Chondrocyte (in vitro differentiated cells): ENCODE data around the gene PTPRE. TPM values are rescaled to one million over a fixed set of nuclear protein-coding genes. Genes with fewer than 3 reads are reported as not detected.

Experiments used
- DNase-seq: peaks from one replicate; pipeline ENCODE4 v3.0.0; 2021; ENCODE audit warnings: mixed read lengths, low spot score
- H3K27ac Mint-ChIP-seq: one replicate; pipeline ENCODE4 v1.8.0; 2021; ENCODE audit warnings: mild to moderate bottlenecking, moderate library complexity, mixed read lengths; ENCODE audit not compliant: unreplicated experiment
- H3K27me3 Mint-ChIP-seq: 2 replicates; pipeline ENCODE4 v1.8.0; 2021; ENCODE audit warnings: low read depth, mixed read lengths
- H3K36me3 Mint-ChIP-seq: 2 replicates; pipeline ENCODE4 v1.8.0; 2021; ENCODE audit warnings: low read depth, mixed read lengths
- H3K4me1 Mint-ChIP-seq: 2 replicates; pipeline ENCODE4 v1.8.0; 2021; ENCODE audit warnings: low read depth, mild to moderate bottlenecking, mixed read lengths
- H3K4me3 Mint-ChIP-seq: one replicate; pipeline ENCODE4 v1.8.0; 2021; ENCODE audit warnings: mild to moderate bottlenecking, moderate library complexity, mixed read lengths; ENCODE audit not compliant: unreplicated experiment
- H3K9me3 Mint-ChIP-seq: 2 replicates; pipeline ENCODE4 v1.8.0; 2021; ENCODE audit warnings: low read depth, mixed read lengths
- total RNA-seq: library from RNA; stranded (reverse); gene quantifications from 3 replicates; pipeline ENCODE4 v1.2.1, GENCODE V29; 2021
- TF ChIP-seq, protein P1 (sequence below): fragments of 200-600 bp; sonication (generic); IDR thresholded peaks from 2 replicates; pipeline ENCODE4 v1.5.0; 2021; ENCODE audit warnings: antibody characterized with exemption, mild to moderate bottlenecking, moderate library complexity

PTPRE gene
- total RNA-seq, 1 donor from 2014 or later: 6.2 TPM

DNA sequence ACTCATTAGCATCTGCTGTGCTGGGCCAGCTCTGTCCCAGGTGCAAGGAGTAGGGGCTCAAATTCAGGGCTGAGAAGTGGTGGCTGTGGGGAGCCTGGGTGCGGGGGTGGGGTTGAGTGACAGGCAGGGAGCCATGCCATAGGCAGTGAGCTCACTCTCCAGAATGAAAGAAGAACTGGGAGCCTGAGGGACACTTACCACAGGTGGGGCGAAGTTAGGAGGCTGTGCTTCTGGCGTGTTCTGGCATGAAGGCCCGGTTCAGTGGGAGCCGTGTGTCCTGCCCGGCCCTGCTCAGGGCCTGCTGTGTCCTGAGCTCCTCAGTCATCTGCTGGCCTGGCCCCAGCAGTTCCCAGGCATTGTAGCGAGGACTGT, 156.8 kb downstream of the PTPRE start:
- H3K36me3 Mint-ChIP-seq: peaks cover 12% of the 10 kb centered on the region
- no peaks in the 10 kb centered on the region for H3K9me3 Mint-ChIP-seq
- peaks cover 55% of the 10 kb centered on the region for H3K4me1 Mint-ChIP-seq
- DNase-seq: peak; percentile 24
- TF ChIP-seq, protein P1, sequence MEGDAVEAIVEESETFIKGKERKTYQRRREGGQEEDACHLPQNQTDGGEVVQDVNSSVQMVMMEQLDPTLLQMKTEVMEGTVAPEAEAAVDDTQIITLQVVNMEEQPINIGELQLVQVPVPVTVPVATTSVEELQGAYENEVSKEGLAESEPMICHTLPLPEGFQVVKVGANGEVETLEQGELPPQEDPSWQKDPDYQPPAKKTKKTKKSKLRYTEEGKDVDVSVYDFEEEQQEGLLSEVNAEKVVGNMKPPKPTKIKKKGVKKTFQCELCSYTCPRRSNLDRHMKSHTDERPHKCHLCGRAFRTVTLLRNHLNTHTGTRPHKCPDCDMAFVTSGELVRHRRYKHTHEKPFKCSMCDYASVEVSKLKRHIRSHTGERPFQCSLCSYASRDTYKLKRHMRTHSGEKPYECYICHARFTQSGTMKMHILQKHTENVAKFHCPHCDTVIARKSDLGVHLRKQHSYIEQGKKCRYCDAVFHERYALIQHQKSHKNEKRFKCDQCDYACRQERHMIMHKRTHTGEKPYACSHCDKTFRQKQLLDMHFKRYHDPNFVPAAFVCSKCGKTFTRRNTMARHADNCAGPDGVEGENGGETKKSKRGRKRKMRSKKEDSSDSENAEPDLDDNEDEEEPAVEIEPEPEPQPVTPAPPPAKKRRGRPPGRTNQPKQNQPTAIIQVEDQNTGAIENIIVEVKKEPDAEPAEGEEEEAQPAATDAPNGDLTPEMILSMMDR: no peak
- H3K4me3 Mint-ChIP-seq: no peak overlapping the region
- no peak overlapping the region for H3K27ac Mint-ChIP-seq
- no peaks in the 10 kb centered on the region for H3K27me3 Mint-ChIP-seq

DNA sequence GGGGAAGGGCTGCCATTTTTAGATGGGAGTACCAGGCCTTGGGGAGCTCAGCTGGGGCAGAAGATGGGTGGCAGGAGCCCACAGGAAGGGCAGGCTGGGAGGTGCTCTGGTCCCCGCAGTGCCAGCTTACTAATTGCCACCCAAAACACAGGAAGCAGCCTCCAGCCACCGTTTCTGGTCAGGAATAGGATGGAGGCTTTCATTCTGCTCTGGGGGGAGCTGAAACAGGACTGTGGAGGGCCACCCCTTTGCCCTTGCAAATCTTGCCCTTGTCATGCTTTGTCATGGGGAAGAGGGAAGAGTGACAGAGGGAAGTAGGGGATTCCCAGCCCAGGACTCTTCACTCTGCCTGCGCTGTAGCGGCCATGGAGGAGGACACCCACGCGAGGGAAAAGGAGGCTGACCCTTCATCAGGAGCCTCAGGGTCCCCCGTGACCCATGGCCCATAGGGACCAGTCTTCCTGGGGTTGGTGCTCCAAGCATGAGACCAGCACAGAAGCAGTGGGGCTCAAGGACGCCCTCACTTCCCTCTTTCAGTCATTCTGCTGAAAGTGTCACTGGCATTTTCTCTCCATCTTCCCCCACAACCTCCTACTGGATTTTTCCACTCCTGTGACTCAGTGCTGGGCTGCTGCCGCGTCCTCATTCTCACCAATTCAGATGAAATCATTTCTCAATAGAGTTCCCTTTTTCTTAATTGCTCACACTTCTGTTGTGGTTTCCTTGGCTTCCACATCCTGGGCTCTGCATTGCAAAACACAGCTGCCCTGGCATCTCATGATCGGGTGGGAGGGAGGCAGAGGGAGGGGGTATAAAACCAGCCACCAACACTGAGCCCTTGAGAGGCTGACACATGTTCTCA, 157.4 kb downstream of the PTPRE start:
- H3K27ac Mint-ChIP-seq: peak overlapping the region; percentile 73
- peaks cover 12% of the 10 kb centered on the region for H3K36me3 Mint-ChIP-seq
- H3K4me3 Mint-ChIP-seq: no peak overlapping the region
- no peaks in the 10 kb centered on the region for H3K9me3 Mint-ChIP-seq
- peaks cover 51% of the 10 kb centered on the region for H3K4me1 Mint-ChIP-seq
- peak; percentile 41 for DNase-seq
- TF ChIP-seq, protein P1: no peak
- H3K27me3 Mint-ChIP-seq: no peaks in the 10 kb centered on the region

DNA sequence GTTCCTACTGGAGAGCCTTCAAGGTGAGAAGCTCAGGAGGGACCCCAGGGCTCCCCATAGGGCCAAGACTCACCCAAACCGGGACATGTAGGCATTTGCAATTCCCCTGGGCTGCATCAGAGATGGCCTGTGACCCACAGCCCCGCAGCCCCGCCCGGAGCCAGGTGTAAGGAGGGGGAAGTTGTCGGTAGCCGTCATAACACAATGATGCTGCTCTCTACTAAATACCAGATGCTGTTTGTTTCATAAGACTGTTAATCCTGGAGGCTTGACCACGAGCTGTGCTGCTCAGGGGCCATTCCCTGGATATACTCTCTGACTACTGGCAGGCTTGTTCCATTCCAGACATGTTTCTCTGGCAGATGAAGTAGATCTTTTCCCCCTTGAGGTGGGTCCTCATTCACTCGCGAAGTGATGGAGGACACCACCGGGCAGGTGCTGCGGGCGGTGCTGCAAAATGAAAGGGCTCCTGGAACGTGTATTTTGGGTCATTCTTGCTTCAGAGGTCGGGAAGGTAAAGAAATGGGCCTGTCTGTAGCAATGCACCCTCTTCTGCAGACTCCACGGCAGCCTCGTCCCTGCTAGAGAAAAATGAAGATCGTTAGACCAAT, 158.2 kb downstream of the PTPRE start:
- no peak overlapping the region for H3K4me3 Mint-ChIP-seq
- H3K27me3 Mint-ChIP-seq: no peaks in the 10 kb centered on the region
- peaks cover 51% of the 10 kb centered on the region for H3K4me1 Mint-ChIP-seq
- DNase-seq: peak; percentile 42
- H3K9me3 Mint-ChIP-seq: no peaks in the 10 kb centered on the region
- H3K36me3 Mint-ChIP-seq: peaks cover 12% of the 10 kb centered on the region
- TF ChIP-seq, protein P1: no peak
- peak overlapping the region; percentile 73 for H3K27ac Mint-ChIP-seq

DNA sequence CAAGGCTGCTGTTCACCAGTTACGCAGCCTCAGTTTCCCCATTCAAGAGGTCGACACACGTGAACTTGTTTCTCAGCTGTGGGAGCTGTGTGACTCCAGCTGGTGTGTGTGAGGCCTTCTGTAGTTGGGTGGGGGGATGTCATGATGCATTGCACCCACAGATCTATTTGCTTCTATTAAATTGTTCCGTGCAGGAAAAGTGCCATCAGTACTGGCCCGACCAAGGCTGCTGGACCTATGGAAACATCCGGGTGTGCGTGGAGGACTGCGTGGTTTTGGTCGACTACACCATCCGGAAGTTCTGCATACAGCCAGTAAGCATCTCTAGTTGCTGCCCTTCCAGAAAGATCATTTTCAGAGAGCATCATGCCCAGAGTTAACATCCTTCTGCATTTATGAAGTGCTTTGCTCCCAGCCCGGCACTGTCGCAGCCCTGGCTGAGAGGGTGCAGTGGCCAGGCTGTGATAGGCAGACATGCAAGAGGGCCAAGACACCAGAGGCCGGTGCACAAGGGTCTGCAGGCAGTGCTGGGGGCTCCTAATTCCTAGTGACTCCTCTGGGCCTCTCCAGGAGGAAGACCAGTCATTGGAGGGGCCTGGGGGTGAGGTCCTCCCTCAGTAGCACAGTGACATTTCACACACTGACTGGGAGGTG, 159.1 kb downstream of the PTPRE start:
- H3K27me3 Mint-ChIP-seq: no peaks in the 10 kb centered on the region

More for the DNA sequence above, 159.1 kb downstream of the PTPRE start:
- Mint-ChIP-seq H3K36me3 (peaks cover 12% of the 10 kb centered on the region), H3K27ac (no peak overlapping the region), H3K4me1 (peaks cover 45% of the 10 kb centered on the region), H3K9me3 (no peaks in the 10 kb centered on the region), H3K4me3 (no peak overlapping the region)
- DNase-seq: peak; percentile 50
- TF ChIP-seq, protein P1: no peak
